GM12878 (cell line): ENCODE results near the gene SERPINA4. TPM values are rescaled to one million over a fixed set of nuclear protein-coding genes. Genes with fewer than 3 reads are reported as not detected.

Experiments used
- ATAC-seq: fragments of 200-7000 bp; cut with Tn5 transposase; 3 replicates; pipeline ENCODE4 v1.9.1; 2020; ENCODE audit warnings: mild to moderate bottlenecking, moderate library complexity
- BruUV-seq: library from RNA; stranded (reverse); fragments of 400-500 nt; replicated peaks from 2 replicates; lab custom pipeline; 2021; lab: Mats Ljungman, UMichigan
- CTCF ChIA-PET: fragments of 300-600 bp; sonication (Branson Sonifier 250); formaldehyde crosslinking; extraction: SDS; loops from one replicate; lab custom pipeline; 2021; ENCODE audit warnings: inconsistent platforms; lab: Yijun Ruan, JAX
- POLR2A ChIA-PET: fragments of 350-600 bp; formaldehyde crosslinking; extraction: SDS; loops from one replicate; lab custom pipeline; 2021; ENCODE audit warnings: inconsistent platforms; lab: Charles Lee
- RAD21 ChIA-PET: fragments of 300-600 bp; sonication (Branson Sonifier 250); formaldehyde crosslinking; loops from one replicate; lab custom pipeline; 2023; ENCODE audit warnings: antibody characterized with exemption; ENCODE audit not compliant: unreplicated experiment; lab: Charles Lee
- SMC1A ChIA-PET: fragments of 300-600 bp; sonication (Branson Sonifier 250); formaldehyde crosslinking; loops from one replicate; lab custom pipeline; 2023; ENCODE audit not compliant: unreplicated experiment, uncharacterized antibody; lab: Charles Lee
- DNase-seq: peaks from one replicate; pipeline ENCODE4 v3.0.0-alpha.2; 2011; ENCODE audit warnings: low read depth, low spot score
- FAIRE-seq: peaks from 3 replicates; lab custom pipeline; 2011; peaks lifted over from hg19 to GRCh38; lab: Jason Lieb, UNC
- H2AFZ ChIP-seq: 2 replicates; pipeline ENCODE4 v1.6.0; 2011; ENCODE audit warnings: low read depth, low read length, control low read depth; ENCODE audit not compliant: control insufficient read depth
- H3K27ac ChIP-seq: 2 replicates; pipeline ENCODE4 v1.5.1; 2011; ENCODE audit warnings: control low read depth; ENCODE audit not compliant: control insufficient read depth, insufficient read depth
- H3K27me3 ChIP-seq, 2 experiments: replicated peaks in 1 of 2; 2 replicates each; pipeline versions ENCODE4 v1.6.0 to v1.6.1; 2011; ENCODE audit warnings: low read length in 1 of 2; ENCODE audit not compliant: control insufficient read depth in 2 of 2, insufficient read depth in 2 of 2
- H3K36me3 ChIP-seq, 2 experiments: 2 replicates each; pipeline ENCODE4 v1.5.1; 2011; ENCODE audit warnings: low read length in 1 of 2; ENCODE audit not compliant: control insufficient read depth in 2 of 2, insufficient read depth in 2 of 2
- H3K4me1 ChIP-seq: 2 replicates; pipeline ENCODE4 v1.6.1; 2011; ENCODE audit warnings: mild to moderate bottlenecking, low read length, moderate library complexity, mixed read lengths; ENCODE audit not compliant: control insufficient read depth, insufficient read depth
- H3K4me2 ChIP-seq: 2 replicates; pipeline ENCODE4 v1.6.0; 2011; ENCODE audit warnings: control low read depth; ENCODE audit not compliant: control insufficient read depth, insufficient read depth
- H3K4me3 ChIP-seq: fragments of 200-600 bp; sonication (generic); 2 replicates; pipeline ENCODE4 v1.5.1; 2016
- H3K79me2 ChIP-seq: 2 replicates; pipeline ENCODE4 v1.6.0; 2011; ENCODE audit warnings: low read length; ENCODE audit not compliant: control insufficient read depth, insufficient read depth
- H3K9ac ChIP-seq: 2 replicates; pipeline ENCODE4 v1.8.0; 2011; ENCODE audit warnings: low read length, control low read depth, mixed read lengths; ENCODE audit not compliant: control insufficient read depth, insufficient read depth
- H3K9me3 ChIP-seq: replicated peaks from 3 replicates; pipeline ENCODE4 v1.5.1; 2011; ENCODE audit warnings: mild to moderate bottlenecking, low read length; ENCODE audit not compliant: control insufficient read depth, insufficient read depth
- H4K20me1 ChIP-seq: 2 replicates; pipeline ENCODE4 v1.6.0; 2011; ENCODE audit not compliant: control insufficient read depth, insufficient read depth
- BCLAF1 ChIP-seq: fragments of 450-650 bp; IDR thresholded peaks from 2 replicates; pipeline ENCODE4 v1.6.1; 2017; ENCODE audit warnings: antibody characterized with exemption, mild to moderate bottlenecking, moderate library complexity
- HSF1 ChIP-seq: fragments of 150-350 bp; IDR thresholded peaks from 2 replicates; pipeline ENCODE4 v1.6.1; 2014; ENCODE audit warnings: mild to moderate bottlenecking, low read depth, low read length
- MAX ChIP-seq: IDR thresholded peaks from 2 replicates; pipeline ENCODE4 v1.6.1; 2012; ENCODE audit warnings: low read depth, low read length, improper control_type of control experiment
- POLR2A ChIP-seq: IDR thresholded peaks from 2 replicates; pipeline ENCODE4 v1.6.1; 2011; ENCODE audit warnings: low read depth, mild to moderate bottlenecking, low read length
- RAD51 ChIP-seq: fragments of 450-650 bp; IDR thresholded peaks from 2 replicates; pipeline ENCODE4 v1.6.1; 2016; ENCODE audit warnings: moderate library complexity, mild to moderate bottlenecking, inconsistent platforms
- ZNF207 ChIP-seq: fragments of 450-650 bp; IDR thresholded peaks from 2 replicates; pipeline ENCODE4 v1.6.1; 2014; ENCODE audit warnings: antibody characterized with exemption, mild to moderate bottlenecking, borderline replicate concordance
- WGBS: methylation state at CpG from one replicate; pipeline ENCODE4 v1.1.6; 2016; ENCODE audit warnings: low lambda C conversion rate; ENCODE audit not compliant: insufficient replicate concordance, insufficient coverage; ENCODE audit errors: missing lambda C conversion rate; 5-methylcytosine and 5-hydroxymethylcytosine counted together
- in situ Hi-C: fragments of 300-500 bp; cut with MboI; formaldehyde crosslinking; loops from 9 replicates; pipeline ENCODE4 v1.14.3; 2018; ENCODE audit warnings: mixed read lengths
- intact Hi-C: fragments of 100-400 bp; cut with micrococcal nuclease; formaldehyde crosslinking; loops from one replicate; pipeline ENCODE4 v1.14.2; 2022; ENCODE audit not compliant: unreplicated experiment
- polyA plus RNA-seq, 11 experiments: library from polyadenylated mRNA; depleted of rRNA in 4 of 11; unstranded in 6 of 11; stranded (reverse) in 5 of 11; fragments of >200 nt; fragmentation: Nextera tagmentation in 4 of 11; fragmentation: Illumina TruSeq in 1 of 11; extraction: Ambion mirVana in 4 of 11; extraction: Trizol in 1 of 11; gene quantifications; 1 replicate in 1 of 11; 2 replicates in 10 of 11; pipeline versions ENCODE4 v1.2.1 to v1.2.3, GENCODE V29; 2011 to 2016; ENCODE audit warnings: inconsistent platforms in 2 of 11, missing spikeins in 2 of 11, low read depth in 1 of 11
- total RNA-seq, 4 experiments: library from RNA; depleted of rRNA in 3 of 4; stranded (reverse); fragments of >200 nt in 3 of 4; fragmentation: Illumina TruSeq in 1 of 4; extraction: Trizol in 1 of 4; gene quantifications; 2 replicates each; pipeline versions ENCODE4 v1.2.1 to v1.2.3, GENCODE V29; 2013 to 2021

The SERPINA4 gene
- total and polyA plus RNA-seq, 10 of the 15 experiments (the other 5 are each of a cell fraction or from before 2014, with no cell fraction given): 0.13 TPM; not detected in 9

GRCh38 chr14:94595912-94596311 lies 34.7 kb downstream of the SERPINA4 start (continued):
- TF ChIP-seq ZNF207: no peak
- no peak for TF ChIP-seq MAX
- TF ChIP-seq HSF1: no peak
- TF ChIP-seq, all 136 proteins: peak for 0

- ChIA-PET CTCF (no interaction called here), POLR2A (no interaction called here), RAD21 (no interaction called here), SMC1A (no interaction called here)
- H3K27ac ChIP-seq: no peak overlapping the region
- BruUV-seq: no TSS peak
- DNase-seq (no peak), ATAC-seq (no peak), FAIRE-seq (no peak)
- no peaks in the 10 kb centered on the region for H4K20me1 ChIP-seq
- H3K79me2 ChIP-seq: no peaks in the 10 kb centered on the region
- H3K9ac ChIP-seq: no peak overlapping the region
- TF ChIP-seq RAD51 (no peak), BCLAF1 (no peak), POLR2A (no peak)
- H2AFZ ChIP-seq: no peak overlapping the region
- H3K27me3 ChIP-seq: no peaks in the 10 kb centered on the region; a peak in 2 of 4 replicates
- H3K4me2 ChIP-seq: no peak overlapping the region
- no peaks in the 10 kb centered on the region for H3K4me1 ChIP-seq
- no peaks in the 10 kb centered on the region for H3K9me3 ChIP-seq
- 35% methylated on average over 9 of the region's 9 CpGs for WGBS
- intact Hi-C loops: no loop called here
- no peak overlapping the region for H3K4me3 ChIP-seq
- in situ Hi-C loops: no loop called here
- no peaks in the 10 kb centered on the region for H3K36me3 ChIP-seq
These were observed 35.1 kb downstream of the SERPINA4 start for GRCh38 chr14:94596361-94596760.
